OCI-M2 (cell line): ENCODE measurements around the gene ACSS2.
A peak's percentile ranks its signal among the peaks of the same experiment; 100 is the strongest.

Experiments used
- DNase-seq: peaks from one replicate; lab custom pipeline; 2025; ENCODE audit not compliant: unreplicated experiment; lab: John Stamatoyannopoulos, UW

Gene ACSS2

DNA sequence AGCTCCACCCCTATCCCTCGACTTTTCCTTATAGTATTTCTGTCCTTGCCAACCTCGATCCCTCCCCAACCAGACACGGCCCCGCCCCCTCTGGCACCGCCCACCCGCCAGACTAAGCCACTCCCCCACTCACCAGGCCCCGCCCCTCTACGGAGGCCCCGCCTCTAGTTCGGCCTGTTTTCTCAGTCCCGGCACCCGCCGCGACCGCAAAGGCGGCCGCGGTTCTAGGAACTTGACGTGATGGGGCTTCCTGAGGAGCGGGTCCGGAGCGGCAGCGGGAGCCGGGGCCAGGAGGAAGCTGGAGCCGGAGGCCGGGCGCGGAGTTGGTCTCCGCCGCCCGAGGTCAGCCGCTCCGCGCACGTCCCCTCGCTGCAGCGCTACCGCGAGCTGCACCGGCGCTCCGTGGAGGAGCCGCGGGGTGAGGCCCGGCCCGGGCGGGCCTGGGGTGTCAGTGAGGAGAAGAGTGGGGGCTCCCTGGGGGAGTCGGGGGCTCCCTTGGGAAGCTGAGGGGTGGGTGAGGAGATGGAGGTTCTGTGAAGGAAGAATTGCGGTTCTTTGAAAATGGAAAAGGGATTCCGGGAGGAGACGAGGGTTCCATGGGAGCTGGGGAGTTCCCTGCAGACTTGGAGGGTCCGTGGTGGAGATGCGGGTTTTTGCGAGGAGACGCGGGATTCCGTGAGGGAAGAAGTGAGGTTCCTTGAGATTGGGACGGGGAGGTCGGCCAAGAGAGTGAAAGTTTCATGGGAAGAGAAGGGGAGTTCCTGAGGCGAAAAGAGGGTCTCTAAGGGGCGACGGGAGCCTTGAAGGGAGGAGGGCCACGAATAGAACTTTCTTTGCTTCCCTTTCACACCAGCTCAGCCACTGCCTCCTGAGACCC lies at the start of gene ACSS2:
Gene ACSS2 (plus strand): TSS at position 207 of the 877 bp plus-strand sequence. CDS start 34 bp downstream, at position 241.
- no peak for DNase-seq

DNA sequence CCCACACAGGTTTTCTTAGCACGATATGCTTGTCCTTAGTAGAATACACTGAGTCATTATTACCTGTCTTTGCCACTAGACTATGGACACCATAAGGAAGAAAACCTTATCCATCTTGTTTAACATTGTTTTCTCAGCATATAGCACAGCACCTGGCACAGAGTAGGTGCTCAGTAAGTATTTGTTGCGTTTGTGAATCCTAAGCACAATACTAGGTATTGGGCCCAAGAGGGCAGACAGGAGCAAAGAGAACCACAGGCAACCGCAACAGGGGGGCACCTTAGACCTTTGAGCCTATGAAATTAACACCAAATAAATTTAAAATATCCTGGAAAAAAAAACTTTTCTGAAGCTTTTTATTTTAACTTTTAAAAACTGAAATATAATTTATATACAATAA lies 47.2 kb upstream of the ACSS2 start:
- no peak for DNase-seq

DNA sequence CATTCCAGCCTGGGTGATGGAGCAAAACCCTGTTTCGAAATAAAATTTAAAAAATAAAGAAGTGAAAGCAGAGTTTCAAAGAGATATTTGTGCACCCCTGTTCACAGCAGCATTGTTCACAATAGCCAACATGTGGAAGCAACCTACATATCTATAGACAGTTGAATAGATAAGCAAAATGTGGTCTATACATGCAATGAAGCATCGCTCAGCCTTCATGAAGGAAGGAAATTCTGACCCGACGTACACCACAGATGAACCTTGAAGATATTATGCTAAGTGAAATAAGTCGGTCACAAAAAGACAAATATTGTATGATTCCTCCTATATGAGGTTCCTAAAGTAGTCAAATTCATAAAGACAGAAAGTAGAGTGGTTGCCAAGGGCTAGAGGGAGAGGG lies 44.5 kb upstream of the ACSS2 start:
- DNase-seq: no peak

GRCh38 chr20:34834459-34834893 lies 41.9 kb upstream of the ACSS2 start:
- peak; percentile 43 for DNase-seq

DNA sequence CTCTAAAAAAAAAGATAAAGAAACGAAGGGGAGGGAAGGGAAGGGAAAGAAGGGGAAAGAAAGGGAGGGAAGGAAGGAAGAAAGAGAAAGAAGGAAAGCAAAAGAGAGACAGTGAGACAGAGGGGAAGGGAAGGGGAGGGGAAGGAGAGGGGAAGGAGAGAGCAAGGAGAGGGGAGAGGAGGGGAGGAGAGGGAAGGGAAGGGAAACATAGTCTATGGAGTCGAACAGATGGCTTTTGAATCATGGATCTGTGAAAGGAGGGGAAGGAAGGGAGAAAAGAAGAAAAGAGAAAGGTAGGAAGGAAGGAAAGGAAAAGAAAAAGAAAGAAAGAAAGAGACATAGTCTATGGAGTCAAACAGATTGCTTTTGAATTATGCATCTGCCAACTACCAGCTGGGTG lies 34.3 kb upstream of the ACSS2 start:
- no peak for DNase-seq

DNA sequence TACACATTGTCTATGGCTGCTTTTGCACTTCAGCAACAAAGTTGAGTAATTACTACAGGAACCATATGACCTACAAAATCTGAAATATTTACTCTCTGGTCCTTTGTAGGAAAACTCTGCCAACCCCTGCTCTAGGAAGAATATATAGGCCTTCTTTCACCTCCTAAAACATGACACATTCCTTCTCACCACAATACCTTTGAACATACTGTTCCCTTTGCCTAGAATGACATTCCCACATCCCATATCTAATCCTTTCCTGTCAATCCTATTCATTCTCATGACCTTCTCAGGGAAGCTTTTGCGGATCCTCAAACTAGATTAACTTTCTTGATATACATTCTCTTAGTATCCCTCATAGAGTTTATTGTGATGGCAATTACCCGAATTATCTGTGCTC lies 33.0 kb upstream of the ACSS2 start:
- no peak for DNase-seq

- DNase-seq: no peak
Measured at GRCh38 chr20:34848597-34848996, 27.8 kb upstream of the ACSS2 start.

DNA sequence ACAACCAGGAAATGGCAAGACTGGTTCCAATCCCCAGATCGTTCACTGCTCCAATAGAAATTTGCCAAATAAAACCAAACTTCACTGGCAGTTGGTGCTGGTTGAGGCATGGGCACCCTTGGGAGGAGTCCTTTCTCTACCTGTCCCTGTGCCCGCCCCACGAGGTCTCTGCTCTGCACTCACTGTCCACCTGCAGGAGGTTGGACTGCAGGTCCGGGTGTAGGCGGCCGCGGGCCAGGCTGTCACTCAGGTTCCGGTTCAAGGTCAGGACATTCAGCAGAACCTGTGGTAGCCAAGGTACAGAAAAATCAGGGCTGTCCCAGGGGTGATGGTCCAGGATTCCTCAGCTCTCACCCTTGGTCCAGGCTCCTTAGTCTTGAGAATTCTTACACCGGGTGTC lies 26.6 kb upstream of the ACSS2 start:
- DNase-seq: no peak

DNA sequence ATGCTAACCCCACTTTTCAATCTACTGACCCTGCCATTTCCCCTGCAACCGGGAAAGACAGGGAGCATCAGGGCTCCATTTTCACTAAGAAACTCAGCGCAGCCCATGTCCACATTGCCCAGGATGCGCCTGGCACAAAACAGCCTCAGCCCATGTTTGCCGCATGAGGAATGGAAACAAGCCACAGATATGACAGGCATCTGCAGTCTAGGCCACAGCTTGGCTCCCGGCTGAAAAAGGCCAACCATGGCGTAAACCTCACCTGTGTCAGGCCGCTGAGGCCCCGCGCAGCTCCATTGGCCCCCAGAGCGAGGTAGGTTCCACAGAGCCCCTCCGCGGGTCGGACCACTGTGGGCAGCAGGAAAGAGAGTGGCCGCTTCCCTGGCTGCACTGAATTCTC lies 25.4 kb upstream of the ACSS2 start:
- DNase-seq: no peak

DNA sequence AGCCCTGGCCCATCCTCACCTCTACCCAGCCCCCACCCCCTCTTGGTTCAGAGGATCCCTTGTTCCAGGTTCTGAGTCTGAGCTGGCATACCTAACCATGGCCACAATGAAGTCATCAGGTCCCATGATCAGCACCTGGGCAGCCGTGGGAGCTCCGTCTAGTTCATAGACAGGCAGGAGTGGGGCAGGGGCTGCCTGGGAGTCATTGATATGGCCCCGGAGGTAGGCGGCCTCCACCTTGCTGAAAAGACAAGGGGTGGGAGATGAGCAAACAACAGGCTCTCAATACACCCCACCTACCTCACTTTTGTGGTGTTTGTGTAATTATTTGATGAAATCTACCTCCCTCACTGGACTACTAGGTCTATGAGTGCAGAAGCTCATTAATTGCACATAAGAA lies 24.1 kb upstream of the ACSS2 start:
- DNase-seq: no peak

GRCh38 chr20:34859367-34859766 lies 17.0 kb upstream of the ACSS2 start:
- no peak for DNase-seq

- no peak for DNase-seq
Measured at GRCh38 chr20:34859826-34860545, 16.4 kb upstream of the ACSS2 start.

DNA sequence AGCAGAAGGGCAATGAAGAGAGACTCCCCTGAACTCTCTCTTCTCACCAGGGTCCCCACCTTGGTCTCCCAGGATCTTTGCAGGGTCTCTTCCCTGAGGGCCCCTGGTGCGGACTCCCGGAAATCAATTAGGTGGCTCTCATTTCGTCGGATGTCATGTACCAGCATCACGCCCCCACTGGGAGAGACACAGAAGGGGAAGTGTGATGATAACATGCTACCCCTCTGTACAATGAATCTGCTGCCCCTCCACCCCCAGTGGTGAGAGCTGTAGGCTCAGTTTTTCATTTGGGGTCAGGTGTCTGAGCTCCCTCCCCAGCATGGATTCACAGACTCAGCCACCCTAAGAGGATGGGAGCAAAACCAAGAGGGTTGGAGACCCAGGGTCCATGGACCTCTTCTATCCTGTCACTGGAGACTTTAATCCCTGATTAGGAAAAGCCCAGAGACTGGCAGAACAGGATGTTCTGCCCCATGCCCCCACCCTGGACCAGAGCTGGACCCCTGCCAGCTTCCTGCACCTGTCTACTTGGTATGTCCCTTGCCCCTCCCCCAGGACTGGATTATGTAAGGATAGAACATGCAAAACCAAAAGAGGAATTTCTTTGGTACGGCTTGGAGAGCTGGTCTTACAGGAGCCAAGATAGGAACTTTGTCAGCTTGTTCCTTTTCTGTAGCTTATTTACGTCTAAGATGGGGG lies 14.9 kb upstream of the ACSS2 start:
- no peak for DNase-seq

DNA sequence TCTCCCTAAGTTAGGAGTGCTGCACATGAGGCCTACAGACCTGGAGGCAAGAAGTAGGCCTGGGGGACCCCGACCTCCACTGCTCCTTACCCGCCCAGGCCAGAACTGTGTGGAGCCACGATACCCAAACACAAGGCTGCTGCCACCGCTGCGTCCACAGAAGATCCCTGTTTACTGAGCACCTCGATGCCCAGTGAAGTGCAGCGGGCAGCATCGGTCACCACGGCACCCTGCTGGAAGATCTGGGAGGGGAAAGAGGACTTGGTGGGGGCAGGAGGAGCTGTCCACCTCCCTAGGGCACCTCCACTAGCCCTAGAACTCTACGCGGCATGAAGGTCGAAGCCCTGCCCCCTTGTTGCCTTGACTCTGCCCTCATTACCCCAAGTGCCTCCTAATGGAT lies 13.7 kb upstream of the ACSS2 start:
- no peak for DNase-seq

- no peak for DNase-seq
Measured at GRCh38 chr20:34863421-34863965, 12.9 kb upstream of the ACSS2 start.

GRCh38 chr20:34864216-34864615 lies 12.2 kb upstream of the ACSS2 start:
- no peak for DNase-seq

- no peak for DNase-seq
Measured at GRCh38 chr20:34871320-34871926, 5.0 kb upstream of the ACSS2 start.

GRCh38 chr20:34871966-34872621 lies 4.3 kb upstream of the ACSS2 start:
- DNase-seq: no peak

GRCh38 chr20:34872622-34873224 lies 3.7 kb upstream of the ACSS2 start, which contains the start of gene GGT7:
Gene GGT7, minus strand, starts transcription at chr20:34872856. Its CDS starts 41 bp downstream, at chr20:34872815.
- peak; percentile 51 for DNase-seq

GRCh38 chr20:34873583-34874093 lies 2.8 kb upstream of the ACSS2 start:
- DNase-seq: no peak
